ENCODE data around the gene ADGRL3. TPM values are rescaled to one million over a fixed set of nuclear protein-coding genes. Genes with fewer than 3 reads are reported as not detected.

Gene ADGRL3
- total RNA-seq, 1 donor from 2014 or later, result 34.5 TPM

DNA sequence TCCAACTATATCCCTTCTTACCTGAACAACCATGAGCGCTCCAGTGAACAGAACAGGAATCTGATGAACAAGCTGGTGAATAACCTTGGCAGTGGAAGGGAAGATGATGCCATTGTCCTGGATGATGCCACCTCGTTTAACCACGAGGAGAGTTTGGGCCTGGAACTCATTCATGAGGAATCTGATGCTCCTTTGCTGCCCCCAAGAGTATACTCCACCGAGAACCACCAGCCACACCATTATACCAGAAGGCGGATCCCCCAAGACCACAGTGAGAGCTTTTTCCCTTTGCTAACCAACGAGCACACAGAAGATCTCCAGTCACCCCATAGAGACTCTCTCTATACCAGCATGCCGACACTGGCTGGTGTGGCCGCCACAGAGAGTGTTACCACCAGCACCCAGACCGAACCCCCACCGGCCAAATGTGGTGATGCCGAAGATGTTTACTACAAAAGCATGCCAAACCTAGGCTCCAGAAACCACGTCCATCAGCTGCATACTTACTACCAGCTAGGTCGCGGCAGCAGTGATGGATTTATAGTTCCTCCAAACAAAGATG is 870.2 kb downstream of the ADGRL3 start:
- peak overlapping the region; percentile 23 for H3K27ac Mint-ChIP-seq (ENCODE audit: unreplicated experiment)
- no peaks in the 10 kb centered on the region for H3K9me3 Mint-ChIP-seq
- DNase-seq (ENCODE audit: low read depth, low spot score), result no peak
- peaks cover 6% of the 10 kb centered on the region for H3K36me3 Mint-ChIP-seq (ENCODE audit: low read depth)
- TF ChIP-seq, protein P1, sequence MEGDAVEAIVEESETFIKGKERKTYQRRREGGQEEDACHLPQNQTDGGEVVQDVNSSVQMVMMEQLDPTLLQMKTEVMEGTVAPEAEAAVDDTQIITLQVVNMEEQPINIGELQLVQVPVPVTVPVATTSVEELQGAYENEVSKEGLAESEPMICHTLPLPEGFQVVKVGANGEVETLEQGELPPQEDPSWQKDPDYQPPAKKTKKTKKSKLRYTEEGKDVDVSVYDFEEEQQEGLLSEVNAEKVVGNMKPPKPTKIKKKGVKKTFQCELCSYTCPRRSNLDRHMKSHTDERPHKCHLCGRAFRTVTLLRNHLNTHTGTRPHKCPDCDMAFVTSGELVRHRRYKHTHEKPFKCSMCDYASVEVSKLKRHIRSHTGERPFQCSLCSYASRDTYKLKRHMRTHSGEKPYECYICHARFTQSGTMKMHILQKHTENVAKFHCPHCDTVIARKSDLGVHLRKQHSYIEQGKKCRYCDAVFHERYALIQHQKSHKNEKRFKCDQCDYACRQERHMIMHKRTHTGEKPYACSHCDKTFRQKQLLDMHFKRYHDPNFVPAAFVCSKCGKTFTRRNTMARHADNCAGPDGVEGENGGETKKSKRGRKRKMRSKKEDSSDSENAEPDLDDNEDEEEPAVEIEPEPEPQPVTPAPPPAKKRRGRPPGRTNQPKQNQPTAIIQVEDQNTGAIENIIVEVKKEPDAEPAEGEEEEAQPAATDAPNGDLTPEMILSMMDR (conservative IDR thresholded peaks at IDR 0.05), result no peak
- H3K27me3 Mint-ChIP-seq (ENCODE audit: low read depth), result no peaks in the 10 kb centered on the region
- no peaks in the 10 kb centered on the region for H3K4me1 Mint-ChIP-seq
- H3K4me3 Mint-ChIP-seq, result no peak overlapping the region

DNA sequence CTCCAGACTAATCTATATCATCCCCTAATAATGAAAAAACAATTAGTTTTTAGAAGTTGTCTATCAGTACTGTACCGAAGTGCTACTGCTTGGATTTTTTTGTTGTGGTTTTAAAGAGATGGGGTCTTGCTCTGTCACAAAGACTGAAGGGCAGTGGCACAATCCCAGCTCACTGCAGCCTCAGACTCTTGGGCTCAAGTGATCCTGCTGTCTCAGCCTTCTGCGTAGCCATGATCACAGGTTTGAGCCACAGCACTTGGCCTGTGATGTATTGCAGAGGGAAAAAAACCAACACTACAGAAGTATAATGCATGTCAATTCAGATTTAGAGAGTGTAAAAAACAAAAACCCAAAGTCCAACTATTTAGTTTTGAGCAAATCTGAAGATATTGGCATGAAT is 875.0 kb downstream of the ADGRL3 start:
- Mint-ChIP-seq H3K27ac (ENCODE audit: unreplicated experiment) (peak overlapping the region; percentile 27), H3K36me3 (ENCODE audit: low read depth) (peaks cover 6% of the 10 kb centered on the region), H3K27me3 (ENCODE audit: low read depth) (no peaks in the 10 kb centered on the region), H3K9me3 (no peaks in the 10 kb centered on the region), H3K4me3 (no peak overlapping the region), H3K4me1 (no peaks in the 10 kb centered on the region)
- DNase-seq (ENCODE audit: low read depth, low spot score), result no peak
- TF ChIP-seq, protein P1 (conservative IDR thresholded peaks at IDR 0.05), result no peak

DNA sequence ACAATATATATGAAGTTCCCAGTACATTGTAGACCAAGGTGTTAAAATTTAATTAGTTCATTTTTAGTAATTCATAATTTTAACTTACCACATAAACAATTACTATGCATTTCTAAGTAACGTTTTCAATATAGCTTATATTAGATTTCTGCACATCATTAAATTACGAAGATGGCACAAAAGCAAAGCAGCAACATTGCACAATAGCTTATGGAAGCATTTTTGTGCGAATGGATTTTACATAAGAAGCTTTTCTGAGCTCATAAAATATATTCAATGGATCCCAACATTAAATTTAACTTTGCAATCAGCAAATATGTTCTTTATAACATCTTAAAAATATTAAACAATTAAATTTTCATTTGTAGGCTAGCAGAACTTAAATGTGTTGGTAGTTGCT is 875.4 kb downstream of the ADGRL3 start:
- H3K36me3 Mint-ChIP-seq (ENCODE audit: low read depth), result peaks cover 1% of the 10 kb centered on the region
- TF ChIP-seq, protein P1 (conservative IDR thresholded peaks at IDR 0.05), result no peak
- no peaks in the 10 kb centered on the region for H3K27me3 Mint-ChIP-seq (ENCODE audit: low read depth)
- H3K27ac Mint-ChIP-seq (ENCODE audit: unreplicated experiment), result no peak overlapping the region
- no peak for DNase-seq (ENCODE audit: low read depth, low spot score)
- H3K4me3 Mint-ChIP-seq, result no peak overlapping the region
- H3K9me3 Mint-ChIP-seq, result no peaks in the 10 kb centered on the region
- H3K4me1 Mint-ChIP-seq, result no peaks in the 10 kb centered on the region

- H3K4me3 Mint-ChIP-seq, result no peak overlapping the region
- no peaks in the 10 kb centered on the region for H3K9me3 Mint-ChIP-seq
- no peaks in the 10 kb centered on the region for H3K36me3 Mint-ChIP-seq (ENCODE audit: low read depth)
- no peaks in the 10 kb centered on the region for H3K27me3 Mint-ChIP-seq (ENCODE audit: low read depth)
- no peak overlapping the region for H3K27ac Mint-ChIP-seq (ENCODE audit: unreplicated experiment)
- no peaks in the 10 kb centered on the region for H3K4me1 Mint-ChIP-seq
- TF ChIP-seq, protein P1 (conservative IDR thresholded peaks at IDR 0.05), result no peak
- no peak for DNase-seq (ENCODE audit: low read depth, low spot score)
These were observed 877.3 kb downstream of the ADGRL3 start for GRCh38 chr4:62077406-62077805.

DNA sequence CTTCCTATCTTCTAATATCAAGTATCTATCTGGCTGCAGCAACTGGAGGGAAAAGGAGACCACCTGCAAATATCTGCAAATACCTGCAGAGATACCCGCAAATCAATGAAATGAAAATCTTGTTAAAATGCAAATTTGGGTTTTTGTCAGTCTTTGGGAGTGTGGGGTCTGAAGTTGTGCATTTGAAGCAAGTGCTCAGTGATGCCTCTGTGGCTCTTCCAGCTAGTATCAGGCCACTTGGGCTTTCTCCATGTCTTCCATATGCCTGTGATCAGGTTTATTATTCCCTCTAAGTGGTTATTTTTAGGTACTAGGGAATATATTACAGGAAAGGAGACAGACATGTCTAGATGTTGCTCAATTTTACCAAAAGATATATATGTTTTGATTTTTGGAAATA is 880.3 kb downstream of the ADGRL3 start:
- DNase-seq (ENCODE audit: low read depth, low spot score), result no peak
- no peaks in the 10 kb centered on the region for H3K9me3 Mint-ChIP-seq
- no peak overlapping the region for H3K27ac Mint-ChIP-seq (ENCODE audit: unreplicated experiment)
- H3K27me3 Mint-ChIP-seq (ENCODE audit: low read depth), result no peaks in the 10 kb centered on the region
- H3K4me3 Mint-ChIP-seq, result no peak overlapping the region
- TF ChIP-seq, protein P1 (conservative IDR thresholded peaks at IDR 0.05), result no peak
- H3K4me1 Mint-ChIP-seq, result no peaks in the 10 kb centered on the region
- H3K36me3 Mint-ChIP-seq (ENCODE audit: low read depth), result no peaks in the 10 kb centered on the region
